ENCODE data around the gene BCAR3. TPM values are rescaled to one million over a fixed set of nuclear protein-coding genes. Genes with fewer than 3 reads are reported as not detected.

The BCAR3 gene
- total RNA-seq, 1 donor from 2014 or later: 11.7 TPM

GRCh38 chr1:93690921-93691789, 9.5 kb upstream of the BCAR3 start:
- peak overlapping the region; percentile 29 for H3K4me2 ChIP-seq
- no peak overlapping the region for H3K27ac ChIP-seq
- no peaks in the 10 kb centered on the region for H3K36me3 ChIP-seq
- H3K4me3 ChIP-seq: no peak overlapping the region
- H3K4me1 Mint-ChIP-seq: peaks cover 50% of the 10 kb centered on the region
- H3F3A ChIP-seq (ENCODE audit: low read depth): peaks cover 11% of the 10 kb centered on the region
- DNase-seq (ENCODE audit: low spot score): peak; percentile 45
- H3K79me2 ChIP-seq (ENCODE audit: low read depth): no peaks in the 10 kb centered on the region
- no peak overlapping the region for H2AFZ ChIP-seq (replicated peaks)
- H3K27me3 Mint-ChIP-seq (ENCODE audit: insufficient read depth, low read depth): peaks cover 8% of the 10 kb centered on the region
- H3K27me3 ChIP-seq: no peaks in the 10 kb centered on the region
- no peak overlapping the region for H3K27ac Mint-ChIP-seq
- no peaks in the 10 kb centered on the region for H3K36me3 Mint-ChIP-seq
- no peaks in the 10 kb centered on the region for H3K9me3 ChIP-seq (ENCODE audit: low read depth)
- no peak overlapping the region for H3K9ac ChIP-seq
- no peak for TF ChIP-seq CTCF (IDR thresholded peaks at IDR 0.05)
- no peak for TF ChIP-seq EZH2 (IDR thresholded peaks at IDR 0.05)
- TF ChIP-seq EZH2phosphoT487 (IDR thresholded peaks at IDR 0.05): no peak
- H3K4me1 ChIP-seq: peaks cover 15% of the 10 kb centered on the region
- H3K4me3 Mint-ChIP-seq: peak overlapping the region; percentile 10
- H4K20me1 ChIP-seq (ENCODE audit: low read depth): no peaks in the 10 kb centered on the region
- H3K9me3 Mint-ChIP-seq: no peaks in the 10 kb centered on the region

GRCh38 chr1:93690341-93690740, 8.7 kb upstream of the BCAR3 start:
- Histone ChIP-seq H2AFZ (replicated peaks) (no peak overlapping the region), H3K9me3 (ENCODE audit: low read depth) (no peaks in the 10 kb centered on the region), H3K36me3 (no peaks in the 10 kb centered on the region), H3K27me3 (no peaks in the 10 kb centered on the region), H3K27ac (no peak overlapping the region), H3K4me2 (no peak overlapping the region), H3K9ac (no peak overlapping the region), H3K4me1 (peaks cover 15% of the 10 kb centered on the region), H4K20me1 (ENCODE audit: low read depth) (no peaks in the 10 kb centered on the region), H3F3A (ENCODE audit: low read depth) (peaks cover 11% of the 10 kb centered on the region), H3K79me2 (ENCODE audit: low read depth) (no peaks in the 10 kb centered on the region), H3K4me3 (no peak overlapping the region)
- DNase-seq (ENCODE audit: low spot score): no peak
- no peaks in the 10 kb centered on the region for H3K36me3 Mint-ChIP-seq
- no peak overlapping the region for H3K27ac Mint-ChIP-seq
- no peak for TF ChIP-seq EZH2 (IDR thresholded peaks at IDR 0.05)
- no peak for TF ChIP-seq CTCF (IDR thresholded peaks at IDR 0.05)
- TF ChIP-seq EZH2phosphoT487 (IDR thresholded peaks at IDR 0.05): no peak
- H3K9me3 Mint-ChIP-seq: no peaks in the 10 kb centered on the region
- H3K4me3 Mint-ChIP-seq: no peak overlapping the region
- H3K27me3 Mint-ChIP-seq (ENCODE audit: insufficient read depth, low read depth): peaks cover 8% of the 10 kb centered on the region
- H3K4me1 Mint-ChIP-seq: peaks cover 50% of the 10 kb centered on the region

GRCh38 chr1:93689521-93690223, 8.0 kb upstream of the BCAR3 start:
- Histone ChIP-seq H3K4me2 (no peak overlapping the region), H4K20me1 (ENCODE audit: low read depth) (no peaks in the 10 kb centered on the region), H3K4me3 (no peak overlapping the region), H3F3A (ENCODE audit: low read depth) (peaks cover 11% of the 10 kb centered on the region), H3K4me1 (peaks cover 15% of the 10 kb centered on the region), H3K27me3 (peaks cover under 1% of the 10 kb centered on the region), H3K36me3 (no peaks in the 10 kb centered on the region), H3K79me2 (ENCODE audit: low read depth) (no peaks in the 10 kb centered on the region), H2AFZ (replicated peaks) (no peak overlapping the region), H3K27ac (no peak overlapping the region), H3K9me3 (ENCODE audit: low read depth) (no peaks in the 10 kb centered on the region), H3K9ac (no peak overlapping the region)
- H3K9me3 Mint-ChIP-seq: no peaks in the 10 kb centered on the region
- no peaks in the 10 kb centered on the region for H3K36me3 Mint-ChIP-seq
- DNase-seq (ENCODE audit: low spot score): no peak
- TF ChIP-seq EZH2 (IDR thresholded peaks at IDR 0.05) (no peak), EZH2phosphoT487 (IDR thresholded peaks at IDR 0.05) (no peak), CTCF (IDR thresholded peaks at IDR 0.05) (no peak)
- peaks cover 50% of the 10 kb centered on the region for H3K4me1 Mint-ChIP-seq
- H3K27ac Mint-ChIP-seq: peak overlapping the region; percentile 48
- H3K27me3 Mint-ChIP-seq (ENCODE audit: insufficient read depth, low read depth): peaks cover 8% of the 10 kb centered on the region
- H3K4me3 Mint-ChIP-seq: no peak overlapping the region
